Ovary (tissue), 9 donors: Measurements from ENCODE around the gene MORN3. TPM values are rescaled to one million over a fixed set of nuclear protein-coding genes. Genes with fewer than 3 reads are reported as not detected.

Experiments
- DNase-seq, 5 donors: peaks; one replicate each; pipeline ENCODE4 v3.0.0-alpha.2; 2019 to 2020
- H3K27ac ChIP-seq, 2 donors: fragments of 200-600 bp; one replicate each; pipeline versions ENCODE4 v1.5.1 to v1.8.0; 2019 to 2022
- H3K27me3 ChIP-seq: fragments of 200-600 bp; one replicate; pipeline ENCODE4 v1.8.0; 2022
- H3K36me3 ChIP-seq: fragments of 200-600 bp; sonication (generic); one replicate; pipeline ENCODE4 v1.5.1; 2019
- H3K4me1 ChIP-seq: one replicate; pipeline ENCODE4 v1.8.1; 2013; ENCODE audit warnings: mild to moderate bottlenecking, moderate library complexity; ENCODE audit not compliant: insufficient read depth
- H3K4me3 ChIP-seq: fragments of 200-600 bp; sonication (generic); one replicate; pipeline ENCODE4 v1.5.1; 2017
- H3K9me3 ChIP-seq, 2 donors: fragments of 200-600 bp in 1 of 2; sonication (generic) in 1 of 2; one replicate each; pipeline versions ENCODE4 v1.5.1 to v1.8.1; 2013 to 2019; ENCODE audit warnings: mild to moderate bottlenecking in 1 of 2, moderate library complexity in 1 of 2
- CTCF ChIP-seq, 3 donors: fragments of 450-650 bp in 2 of 3; fragments of 200-600 bp in 1 of 3; IDR thresholded peaks; one replicate each; pipeline versions ENCODE4 v1.5.1 to v1.8.0; 2016 to 2022; ENCODE audit warnings: antibody characterized with exemption in 3 of 3, mild to moderate bottlenecking in 1 of 3
- EP300 ChIP-seq: sonication (generic); formaldehyde crosslinking; IDR thresholded peaks from one replicate; pipeline ENCODE4 v1.6.1; 2017; ENCODE audit warnings: antibody characterized with exemption
- POLR2A ChIP-seq: fragments of 450-650 bp; IDR thresholded peaks from one replicate; pipeline ENCODE4 v1.6.1; 2017; ENCODE audit warnings: antibody characterized with exemption, mild to moderate bottlenecking, moderate library complexity
- WGBS, 3 donors: extraction: QIAGEN DNeasy Blood & Tissue Kit in 1 of 3; methylation state at CpG; one replicate each; pipeline versions ENCODE4 v1.1.5 to v1.1.7; 2013 to 2017; 5-methylcytosine and 5-hydroxymethylcytosine counted together
- intact Hi-C, 4 donors: fragments of 100-400 bp; cut with DNase I; formaldehyde crosslinking; loops; one replicate each; pipeline versions ENCODE4 v1.11.0 to v1.15.1; 2022 to 2023
- polyA plus RNA-seq, 2 donors: library from polyadenylated mRNA; stranded (reverse); fragments of 200-250 nt in 1 of 2; fragments of 350-450 nt in 1 of 2; fragmentation: Illumina TruSeq in 1 of 2; extraction: RNeasy Lipid Tissue Mini Kit (QIAGEN cat#74804) in 1 of 2; gene quantifications; one replicate each; pipeline ENCODE4 v1.2.3, GENCODE V29; 2013 to 2014
- small RNA-seq: library from RNA; depleted of rRNA; stranded (forward); fragments of <200 nt; gene quantifications from one replicate; pipeline ENCODE3, GENCODE V24; 2016
- total RNA-seq, 7 donors: library from RNA; depleted of rRNA in 2 of 7; stranded (reverse); fragments of >200 nt in 2 of 7; fragmentation: NEBNext Ultra II Directional in 3 of 7; extraction: Animal tissue kit (Norgen Biotek cat#: 25700) in 3 of 7; gene quantifications; one replicate each; pipeline versions ENCODE4 v1.1.0 to v1.2.4, GENCODE V29; 2016 to 2023
- donor health status: DM: no; HTN: no; CAD: no; lungs with moderate emphysema.
- donor health status: DM: no; HTN: no; CAD: no.
- donor health status: Bipolar disorder and iron deficiency.
- donor health status: DM: yes; HTN: yes; CAD: no.
- donor health status: DM: no; HTN: no; CAD: no.
- donor health status: DM: yes; HTN: yes; CAD: no.

The MORN3 gene
- total and polyA plus RNA-seq, 9 donors, result 0.08 to 3.2 (median 0.65) TPM

GRCh38 chr12:121603581-121603980 is 65.9 kb downstream of the MORN3 start:
- H3K9me3 ChIP-seq, result no peaks in the 10 kb centered on the region
- no peak overlapping the region for H3K4me3 ChIP-seq
- no peaks in the 10 kb centered on the region for H3K4me1 ChIP-seq
- H3K36me3 ChIP-seq, result no peaks in the 10 kb centered on the region
- H3K27ac ChIP-seq, result no peak overlapping the region
- intact Hi-C loops, result no loop called here
- no peak for DNase-seq
- 87 to 95% (median 95%) methylated on average over 6 of the region's 6 CpGs for WGBS, 3 donors
- no peaks in the 10 kb centered on the region for H3K27me3 ChIP-seq
- TF ChIP-seq EP300 (no peak), CTCF (IDR thresholded peaks at IDR 0.05) (no peak)

GRCh38 chr12:121602766-121603165 is 66.7 kb downstream of the MORN3 start:
- H3K9me3 ChIP-seq, result no peaks in the 10 kb centered on the region
- H3K27me3 ChIP-seq, result no peaks in the 10 kb centered on the region
- no peak overlapping the region for H3K27ac ChIP-seq
- WGBS, 3 donors, result 89 to 91% (median 89%) methylated on average over 6 of the region's 6 CpGs
- no peaks in the 10 kb centered on the region for H3K36me3 ChIP-seq
- intact Hi-C loops, result no loop called here
- no peak overlapping the region for H3K4me3 ChIP-seq
- TF ChIP-seq EP300 (no peak), CTCF (IDR thresholded peaks at IDR 0.05) (no peak), POLR2A (no peak)
- H3K4me1 ChIP-seq, result no peaks in the 10 kb centered on the region
- DNase-seq, result no peak

- 80 to 85% (median 82%) methylated on average over 6 of the region's 6 CpGs for WGBS, 3 donors
- intact Hi-C loops, result no loop called here
Observed at GRCh38 chr12:121600702-121601336, 68.6 kb downstream of the MORN3 start.

More at GRCh38 chr12:121600702-121601336, 68.6 kb downstream of the MORN3 start:
- H3K27ac ChIP-seq, result no peak overlapping the region
- no peak overlapping the region for H3K4me3 ChIP-seq
- no peaks in the 10 kb centered on the region for H3K9me3 ChIP-seq
- H3K27me3 ChIP-seq, result no peaks in the 10 kb centered on the region
- TF ChIP-seq EP300 (no peak), CTCF (IDR thresholded peaks at IDR 0.05) (no peak), POLR2A (no peak)
- H3K4me1 ChIP-seq, result no peaks in the 10 kb centered on the region
- no peak for DNase-seq
- no peaks in the 10 kb centered on the region for H3K36me3 ChIP-seq

Small RNA genes lying within 50 kb of the gene (small RNA-seq; reads per million reads assigned to genes)
- not detected for gene RNU6-1004P

Other genes with a start within 250 kb of the MORN3 start
- gene KDM2B, start 88.6 kb downstream of the MORN3 start, total RNA-seq, result 10 to 100 TPM; 14.9 to 33.6 (median 26.1) TPM
- gene KDM2B, start 88.6 kb downstream of the MORN3 start, polyA plus RNA-seq, result 10 to 100 TPM; 13.2 to 17.1 TPM
- gene ORAI1, start 43.1 kb downstream of the MORN3 start, total RNA-seq, result 10 to 100 TPM in 5 of 7 donors, 1 to 10 TPM in 2; 4.5 to 18.4 (median 12.3) TPM
- gene ORAI1, start 43.1 kb downstream of the MORN3 start, polyA plus RNA-seq, result 10 to 100 TPM in 1 of 2 donors, 1 to 10 TPM in 1; 3.4 to 13.7 TPM
- 10 to 100 TPM in 4 of 7 donors, 1 to 10 TPM in 3; 2.0 to 15.3 (median 10.1) TPM for gene TMEM120B, start 43.1 kb upstream of the MORN3 start, total RNA-seq
- gene TMEM120B, start 43.1 kb upstream of the MORN3 start, polyA plus RNA-seq, result 1 to 10 TPM; 4.7 to 5.6 TPM
- gene RHOF, start 124.0 kb upstream of the MORN3 start, total RNA-seq, result 10 to 100 TPM in 6 of 7 donors, 1 to 10 TPM in 1; 9.3 to 37.3 (median 18.2) TPM
- 1 to 10 TPM; 3.7 to 7.9 TPM for gene RHOF, start 124.0 kb upstream of the MORN3 start, polyA plus RNA-seq
- gene SETD1B, start 134.4 kb upstream of the MORN3 start, total RNA-seq, result 10 to 100 TPM in 5 of 7 donors, 1 to 10 TPM in 2; 8.7 to 44.6 (median 31.7) TPM
- gene SETD1B, start 134.4 kb upstream of the MORN3 start, polyA plus RNA-seq, result 10 to 100 TPM in 1 of 2 donors, 1 to 10 TPM in 1; 6.2 to 15.5 TPM
- 1 to 10 TPM; 1.2 to 7.2 (median 4.4) TPM for gene HPD, start 189.2 kb upstream of the MORN3 start, total RNA-seq
- 1 to 10 TPM; 1.3 to 4.0 TPM for gene HPD, start 189.2 kb upstream of the MORN3 start, polyA plus RNA-seq
- 10 to 100 TPM; 24.4 to 57.0 (median 35.5) TPM for gene PSMD9, start 219.1 kb upstream of the MORN3 start, total RNA-seq
- 10 to 100 TPM; 25.6 to 58.7 TPM for gene PSMD9, start 219.1 kb upstream of the MORN3 start, polyA plus RNA-seq
- gene CFAP251, start 248.9 kb upstream of the MORN3 start, total RNA-seq, result 10 to 100 TPM in 1 of 7 donors, 1 to 10 TPM in 6; 2.7 to 28.7 (median 8.2) TPM
- gene CFAP251, start 248.9 kb upstream of the MORN3 start, polyA plus RNA-seq, result 1 to 10 TPM; 1.2 to 5.5 TPM